ENCODE results near the gene ARL4C.

Gene ARL4C

DNA sequence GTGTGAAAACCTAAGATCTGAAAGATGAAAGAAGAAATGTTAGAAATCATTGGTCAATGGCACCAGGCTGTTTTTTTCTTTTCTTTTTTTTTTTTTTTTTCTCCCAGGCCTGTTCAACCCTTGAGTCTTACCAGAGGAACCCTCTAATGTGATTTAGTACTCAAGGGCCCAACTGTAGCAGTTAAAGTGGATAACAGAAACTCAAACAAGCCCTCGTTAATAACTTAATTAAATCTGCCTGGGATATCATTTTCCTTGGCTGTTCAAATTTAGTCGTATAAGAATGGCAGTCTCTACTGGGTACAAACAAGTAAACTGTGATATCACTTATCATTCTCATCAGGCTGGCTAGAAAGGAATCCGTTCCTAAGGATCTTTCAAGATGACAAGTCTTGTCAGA is 16.5 kb downstream of the ARL4C start:
- in situ Hi-C loops (cut with MboI; ENCODE audit: low pct_unique_long_range_greater_than_20kb, low sequenced_read_pairs, unreplicated experiment): no loop called here
- no peak for DNase-seq (ENCODE audit: low spot score)
- TF ChIP-seq, protein P1, sequence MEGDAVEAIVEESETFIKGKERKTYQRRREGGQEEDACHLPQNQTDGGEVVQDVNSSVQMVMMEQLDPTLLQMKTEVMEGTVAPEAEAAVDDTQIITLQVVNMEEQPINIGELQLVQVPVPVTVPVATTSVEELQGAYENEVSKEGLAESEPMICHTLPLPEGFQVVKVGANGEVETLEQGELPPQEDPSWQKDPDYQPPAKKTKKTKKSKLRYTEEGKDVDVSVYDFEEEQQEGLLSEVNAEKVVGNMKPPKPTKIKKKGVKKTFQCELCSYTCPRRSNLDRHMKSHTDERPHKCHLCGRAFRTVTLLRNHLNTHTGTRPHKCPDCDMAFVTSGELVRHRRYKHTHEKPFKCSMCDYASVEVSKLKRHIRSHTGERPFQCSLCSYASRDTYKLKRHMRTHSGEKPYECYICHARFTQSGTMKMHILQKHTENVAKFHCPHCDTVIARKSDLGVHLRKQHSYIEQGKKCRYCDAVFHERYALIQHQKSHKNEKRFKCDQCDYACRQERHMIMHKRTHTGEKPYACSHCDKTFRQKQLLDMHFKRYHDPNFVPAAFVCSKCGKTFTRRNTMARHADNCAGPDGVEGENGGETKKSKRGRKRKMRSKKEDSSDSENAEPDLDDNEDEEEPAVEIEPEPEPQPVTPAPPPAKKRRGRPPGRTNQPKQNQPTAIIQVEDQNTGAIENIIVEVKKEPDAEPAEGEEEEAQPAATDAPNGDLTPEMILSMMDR (IDR thresholded peaks at IDR 0.05; ENCODE audit: extremely low read depth, insufficient read depth, missing control alignments): no peak

DNA sequence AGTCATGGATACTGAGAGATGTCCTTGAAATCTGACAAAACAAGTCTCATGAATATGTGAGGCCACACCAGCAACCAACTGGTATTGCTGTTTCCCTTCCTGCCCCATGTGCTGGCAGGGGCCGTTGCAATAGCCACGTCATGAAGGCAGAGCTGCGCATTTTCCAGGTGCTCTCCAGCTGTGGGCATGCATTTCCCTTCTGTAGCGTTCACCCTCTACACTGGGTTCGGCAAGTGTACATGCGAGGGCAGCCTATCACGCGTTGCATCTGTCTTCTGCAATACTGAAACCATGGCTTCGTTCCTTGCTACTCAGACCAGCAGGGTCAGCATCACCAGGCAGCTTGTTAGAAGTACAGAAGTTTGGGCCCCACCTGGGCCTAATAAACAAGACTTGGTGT is 17.4 kb downstream of the ARL4C start:
- in situ Hi-C loops (cut with MboI; ENCODE audit: low pct_unique_long_range_greater_than_20kb, low sequenced_read_pairs, unreplicated experiment): no loop called here
- TF ChIP-seq, protein P1 (IDR thresholded peaks at IDR 0.05; ENCODE audit: extremely low read depth, insufficient read depth, missing control alignments): no peak
- DNase-seq (ENCODE audit: low spot score): no peak

DNA sequence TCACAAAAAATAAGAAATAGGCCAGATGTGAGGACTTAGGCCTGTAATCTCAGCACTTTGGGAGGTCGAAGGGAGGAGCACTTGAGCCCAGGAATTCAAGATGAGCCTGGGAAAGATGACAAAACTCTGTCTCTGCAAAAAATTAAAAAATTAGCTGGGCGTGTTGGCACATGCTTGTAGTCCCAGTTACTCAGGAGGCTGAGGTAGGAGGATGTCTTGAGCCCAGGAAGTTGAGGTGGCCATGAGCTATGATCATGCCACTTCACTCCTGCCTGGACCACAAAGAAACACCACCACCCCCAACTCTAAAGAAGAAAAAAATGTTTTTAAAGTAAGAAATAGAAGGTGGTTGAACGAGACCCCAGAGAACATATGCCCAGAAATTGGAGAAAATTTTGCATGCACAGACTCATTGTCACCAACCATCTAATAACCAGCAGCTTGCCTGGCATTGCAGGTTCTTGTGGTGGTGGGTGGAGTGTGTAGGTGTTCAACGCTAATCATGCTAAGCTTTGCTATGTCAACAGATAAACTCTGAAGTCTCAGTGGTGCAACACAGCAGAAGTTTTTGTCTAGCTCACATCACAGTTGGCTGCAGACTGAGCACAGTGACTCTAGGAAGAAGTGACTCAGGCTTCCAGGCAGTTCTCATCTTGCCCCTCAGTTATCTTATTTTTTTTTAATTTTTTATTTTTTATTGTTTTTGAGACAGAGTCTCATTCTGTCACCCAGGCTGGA is 18.6 kb downstream of the ARL4C start:
- in situ Hi-C loops (cut with MboI; ENCODE audit: low pct_unique_long_range_greater_than_20kb, low sequenced_read_pairs, unreplicated experiment): no loop called here
- TF ChIP-seq, protein P1 (IDR thresholded peaks at IDR 0.05; ENCODE audit: extremely low read depth, insufficient read depth, missing control alignments): no peak
- no peak for DNase-seq (ENCODE audit: low spot score)

DNA sequence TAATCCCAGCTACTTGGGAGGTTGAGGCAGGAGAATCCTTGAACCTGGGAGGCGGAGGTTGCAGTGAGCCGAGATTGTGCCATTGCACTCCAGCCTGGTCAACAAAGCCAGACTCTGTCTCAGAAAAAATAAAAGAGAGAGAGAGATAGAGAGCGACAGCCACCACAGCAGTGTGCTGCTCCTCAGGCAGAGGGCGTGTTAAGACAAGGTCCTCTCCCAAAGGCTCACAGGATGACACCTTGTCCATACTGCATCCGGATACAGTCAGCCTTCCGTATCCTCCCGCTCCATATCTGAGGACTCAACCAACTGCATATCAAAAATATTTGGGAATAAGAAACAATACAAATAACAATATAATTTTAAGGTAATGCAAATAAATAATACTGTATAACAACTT is 20.1 kb downstream of the ARL4C start:
- in situ Hi-C loops (cut with MboI; ENCODE audit: low pct_unique_long_range_greater_than_20kb, low sequenced_read_pairs, unreplicated experiment): no loop called here
- TF ChIP-seq, protein P1 (IDR thresholded peaks at IDR 0.05; ENCODE audit: extremely low read depth, insufficient read depth, missing control alignments): no peak
- no peak for DNase-seq (ENCODE audit: low spot score)

DNA sequence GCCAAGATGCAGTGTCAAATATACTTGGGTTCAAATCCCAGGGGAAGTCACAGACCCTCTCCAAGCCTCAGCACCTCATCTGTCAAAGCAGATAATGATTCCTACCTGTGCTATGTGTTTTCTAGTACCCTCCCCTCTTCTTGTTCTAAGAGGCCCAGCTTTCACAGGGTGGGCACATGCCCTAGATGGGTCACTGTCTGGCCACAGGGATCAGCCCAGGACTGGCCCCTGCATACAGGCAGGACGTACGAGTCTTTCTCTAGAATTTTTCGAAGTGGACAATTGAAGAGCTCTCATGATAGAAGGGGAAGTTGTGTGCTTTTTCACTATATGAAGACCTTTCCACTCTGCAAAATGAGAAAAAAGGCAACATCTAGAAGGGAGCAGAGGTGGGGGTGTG is 22.2 kb downstream of the ARL4C start:
- in situ Hi-C loops (cut with MboI; ENCODE audit: low pct_unique_long_range_greater_than_20kb, low sequenced_read_pairs, unreplicated experiment): no loop called here
- DNase-seq (ENCODE audit: low spot score): no peak
- TF ChIP-seq, protein P1 (IDR thresholded peaks at IDR 0.05; ENCODE audit: extremely low read depth, insufficient read depth, missing control alignments): no peak

DNA sequence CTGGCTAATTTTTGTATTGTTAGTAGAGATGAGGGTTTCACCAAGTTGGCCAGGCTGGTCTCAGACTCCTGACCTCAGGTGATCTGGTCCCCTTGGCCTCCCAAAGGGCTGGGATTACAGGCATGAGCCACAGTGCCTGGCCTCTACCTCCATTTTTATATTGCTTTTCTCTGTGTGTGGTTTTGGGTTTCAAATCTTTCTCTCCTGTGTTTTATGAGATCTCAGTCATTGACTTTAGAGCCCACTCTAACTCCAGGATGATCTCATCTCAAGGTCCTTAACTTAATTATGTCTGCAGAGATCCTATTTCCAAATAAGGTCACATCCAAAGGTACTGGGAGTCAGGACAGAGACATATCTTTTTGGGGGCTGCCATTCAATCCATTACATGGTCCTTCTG is 24.7 kb downstream of the ARL4C start:
- TF ChIP-seq, protein P1 (IDR thresholded peaks at IDR 0.05; ENCODE audit: extremely low read depth, insufficient read depth, missing control alignments): no peak
- no peak for DNase-seq (ENCODE audit: low spot score)
- in situ Hi-C loops (cut with MboI; ENCODE audit: low pct_unique_long_range_greater_than_20kb, low sequenced_read_pairs, unreplicated experiment): no loop called here

Data from GM13977 (cell line).